Peyer's patch (tissue), 4 donors: ENCODE results near the gene ECHDC1.

Experiments used
- POLR2A ChIP-seq, 2 donors: fragments of 450-650 bp; IDR thresholded peaks; one replicate each; pipeline ENCODE4 v1.5.1; 2017; ENCODE audit warnings: antibody characterized with exemption in 2 of 2, mild to moderate bottlenecking in 2 of 2, moderate library complexity in 2 of 2
- TF ChIP-seq, protein P1 (sequence below), 6 experiments: fragments of 450-650 bp in 4 of 6; fragments of 200-600 bp in 2 of 6; sonication (generic) in 1 of 6; IDR thresholded peaks; one replicate each; pipeline ENCODE4 v1.5.1; 2017 to 2019; ENCODE audit warnings: antibody characterized with exemption in 6 of 6, mild to moderate bottlenecking in 3 of 6, moderate library complexity in 1 of 6

DNA sequence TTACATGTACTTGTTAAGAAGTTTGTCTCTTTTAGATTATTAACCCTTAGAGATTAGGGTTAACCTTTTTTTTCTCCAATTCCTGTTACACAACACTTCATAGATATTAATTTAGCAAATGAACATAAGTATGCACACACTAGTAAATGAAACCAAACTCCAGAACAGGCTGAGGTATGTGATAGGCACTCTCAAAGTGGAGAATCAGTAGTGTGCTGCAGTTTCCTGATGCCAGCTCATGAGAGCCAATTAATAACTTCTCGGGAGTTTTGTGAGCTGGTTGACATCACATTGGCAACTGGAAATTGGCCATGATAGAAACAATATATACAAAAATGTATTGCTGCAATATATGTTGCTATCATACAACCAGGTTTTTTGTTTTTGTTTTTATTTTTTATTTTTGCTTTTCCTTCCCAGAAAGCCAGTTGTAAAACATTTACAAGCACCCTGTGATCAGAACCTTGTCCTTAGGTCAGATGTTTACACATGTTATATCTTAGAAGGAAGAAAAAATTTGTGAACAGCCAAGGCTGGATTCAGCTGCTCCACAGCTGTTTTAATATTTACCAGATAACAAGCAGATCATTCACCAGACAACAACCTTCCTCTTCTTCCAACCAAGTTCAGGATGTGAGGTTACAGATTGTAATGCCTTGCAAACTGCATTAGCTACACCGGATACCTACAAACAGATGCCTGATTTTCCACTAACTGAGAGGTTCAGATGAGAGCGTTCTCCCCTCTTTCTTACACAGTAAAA, 42.4 kb upstream of the ECHDC1 start:
- TF ChIP-seq, protein P1, sequence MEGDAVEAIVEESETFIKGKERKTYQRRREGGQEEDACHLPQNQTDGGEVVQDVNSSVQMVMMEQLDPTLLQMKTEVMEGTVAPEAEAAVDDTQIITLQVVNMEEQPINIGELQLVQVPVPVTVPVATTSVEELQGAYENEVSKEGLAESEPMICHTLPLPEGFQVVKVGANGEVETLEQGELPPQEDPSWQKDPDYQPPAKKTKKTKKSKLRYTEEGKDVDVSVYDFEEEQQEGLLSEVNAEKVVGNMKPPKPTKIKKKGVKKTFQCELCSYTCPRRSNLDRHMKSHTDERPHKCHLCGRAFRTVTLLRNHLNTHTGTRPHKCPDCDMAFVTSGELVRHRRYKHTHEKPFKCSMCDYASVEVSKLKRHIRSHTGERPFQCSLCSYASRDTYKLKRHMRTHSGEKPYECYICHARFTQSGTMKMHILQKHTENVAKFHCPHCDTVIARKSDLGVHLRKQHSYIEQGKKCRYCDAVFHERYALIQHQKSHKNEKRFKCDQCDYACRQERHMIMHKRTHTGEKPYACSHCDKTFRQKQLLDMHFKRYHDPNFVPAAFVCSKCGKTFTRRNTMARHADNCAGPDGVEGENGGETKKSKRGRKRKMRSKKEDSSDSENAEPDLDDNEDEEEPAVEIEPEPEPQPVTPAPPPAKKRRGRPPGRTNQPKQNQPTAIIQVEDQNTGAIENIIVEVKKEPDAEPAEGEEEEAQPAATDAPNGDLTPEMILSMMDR (IDR thresholded peaks at IDR 0.05), result no peak
- TF ChIP-seq POLR2A (IDR thresholded peaks at IDR 0.05), result no peak
